Stimulated activated naive CD8-positive, alpha-beta T cell treated with anti-CD3 and anti-CD28 coated beads, Interleukin-15, Interleukin-2, amounts not matched to agents 100 ng/mL and 50 ng/mL, for 24 hours (primary cell): ENCODE results near the gene ASPDH.

ENCODE experiments used
- H3K27ac Mint-ChIP-seq: one replicate; pipeline ENCODE4 v1.8.0; 2021; ENCODE audit warnings: mild to moderate bottlenecking, mixed read lengths
- H3K27me3 Mint-ChIP-seq: one replicate; pipeline ENCODE4 v1.8.0; 2021; ENCODE audit warnings: mixed read lengths
- H3K36me3 Mint-ChIP-seq: one replicate; pipeline ENCODE4 v1.8.0; 2021; ENCODE audit warnings: low read depth, mixed read lengths
- H3K4me1 Mint-ChIP-seq: one replicate; pipeline ENCODE4 v1.8.0; 2021; ENCODE audit warnings: low read depth, mixed read lengths
- H3K4me3 Mint-ChIP-seq: one replicate; pipeline ENCODE4 v1.8.0; 2021; ENCODE audit warnings: mild to moderate bottlenecking, mixed read lengths
- H3K9me3 Mint-ChIP-seq: one replicate; pipeline ENCODE4 v1.8.0; 2021; ENCODE audit warnings: mixed read lengths

Gene ASPDH

DNA sequence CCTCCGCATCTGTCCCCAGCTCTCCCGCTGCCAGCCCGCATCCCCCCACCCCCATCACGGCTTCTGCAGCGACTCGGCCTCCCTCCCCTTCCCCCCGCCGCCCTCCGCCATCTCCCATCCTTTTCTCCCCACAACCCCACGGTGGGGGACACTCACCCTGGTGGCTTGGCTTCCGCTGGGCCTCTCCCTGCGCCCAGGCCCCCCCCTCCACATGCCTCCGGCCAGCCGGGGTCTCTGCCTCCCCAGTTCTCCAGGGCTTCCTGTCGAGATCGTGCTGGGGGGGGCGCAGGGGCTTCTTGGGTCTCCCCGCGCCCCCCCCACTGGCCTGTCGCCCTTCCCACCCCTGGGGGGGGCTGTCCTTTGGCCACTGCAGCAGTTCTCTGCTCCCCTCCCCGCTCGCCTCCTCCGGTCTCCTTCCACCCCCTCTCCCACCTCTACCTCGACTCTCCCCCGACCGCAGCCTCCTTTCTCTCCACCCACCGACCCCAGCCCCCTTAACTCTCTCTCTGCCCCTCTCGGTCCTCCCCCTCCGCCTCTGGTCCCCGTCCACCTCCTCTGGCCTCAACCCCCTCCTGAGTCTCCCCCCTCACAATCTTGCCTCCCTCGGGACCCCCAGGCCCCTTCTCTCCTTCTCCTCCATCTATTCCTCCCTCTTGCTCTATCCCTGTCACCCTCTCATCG lies 37.5 kb upstream of the ASPDH start:
- Mint-ChIP-seq H3K4me3 (no peak overlapping the region), H3K27me3 (peaks cover 55% of the 10 kb centered on the region), H3K9me3 (no peaks in the 10 kb centered on the region), H3K27ac (no peak overlapping the region), H3K4me1 (peaks cover 4% of the 10 kb centered on the region), H3K36me3 (no peaks in the 10 kb centered on the region)

DNA sequence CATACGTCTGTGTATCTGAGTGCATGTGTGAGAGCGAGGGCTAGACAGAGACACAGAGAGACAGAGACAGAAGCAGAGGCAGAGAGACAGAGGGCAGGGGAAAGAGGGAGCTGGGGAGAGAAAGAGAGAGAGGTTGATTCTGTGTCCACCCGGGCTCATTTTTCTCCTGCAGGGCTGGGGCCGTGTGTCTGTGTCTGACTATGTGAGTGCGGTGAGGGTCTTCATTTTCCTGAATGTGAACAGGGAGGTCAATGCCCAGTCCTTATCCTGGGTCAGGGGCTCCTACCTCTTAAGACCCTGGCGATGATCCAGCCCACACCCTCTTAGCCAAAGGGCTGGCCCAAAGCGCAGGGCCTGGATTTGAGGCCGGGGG lies 36.9 kb upstream of the ASPDH start:
- no peak overlapping the region for H3K27ac Mint-ChIP-seq
- no peaks in the 10 kb centered on the region for H3K4me1 Mint-ChIP-seq
- H3K36me3 Mint-ChIP-seq = no peaks in the 10 kb centered on the region
- H3K27me3 Mint-ChIP-seq = peaks cover 52% of the 10 kb centered on the region
- H3K4me3 Mint-ChIP-seq = no peak overlapping the region
- no peaks in the 10 kb centered on the region for H3K9me3 Mint-ChIP-seq

DNA sequence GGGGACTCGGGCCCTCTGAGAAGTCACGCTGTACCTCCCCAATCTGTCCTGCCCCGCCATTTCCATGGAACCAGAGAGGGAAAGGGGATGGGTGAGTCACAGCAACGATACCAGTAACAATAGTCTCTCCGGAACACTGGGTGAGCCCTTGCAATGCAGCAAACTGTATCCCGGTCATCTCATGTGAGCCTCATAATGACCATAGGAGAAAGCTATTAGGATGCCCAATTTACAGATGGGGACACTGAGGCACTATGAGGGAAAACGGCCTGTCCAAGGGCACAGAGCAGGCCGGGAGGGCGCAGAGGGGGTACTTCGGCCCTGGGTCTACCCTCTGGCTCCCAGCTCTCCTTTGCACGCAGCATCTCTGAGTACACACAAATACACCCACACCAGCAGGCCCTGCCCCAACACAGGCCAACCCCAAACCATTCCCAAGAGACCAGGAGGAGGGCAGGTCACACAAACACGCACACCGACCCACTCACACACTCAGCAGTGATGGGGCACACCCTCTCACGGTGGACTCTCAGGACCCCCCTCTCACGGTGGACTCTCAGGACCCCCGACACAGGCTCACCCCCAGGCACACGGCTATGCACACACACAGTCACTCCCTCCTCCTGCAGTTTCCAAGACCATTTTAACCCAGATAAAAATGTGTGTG lies 36.3 kb upstream of the ASPDH start:
- Mint-ChIP-seq H3K36me3 (no peaks in the 10 kb centered on the region), H3K4me3 (no peak overlapping the region), H3K27me3 (peaks cover 47% of the 10 kb centered on the region), H3K27ac (no peak overlapping the region), H3K9me3 (no peaks in the 10 kb centered on the region), H3K4me1 (no peaks in the 10 kb centered on the region)

DNA sequence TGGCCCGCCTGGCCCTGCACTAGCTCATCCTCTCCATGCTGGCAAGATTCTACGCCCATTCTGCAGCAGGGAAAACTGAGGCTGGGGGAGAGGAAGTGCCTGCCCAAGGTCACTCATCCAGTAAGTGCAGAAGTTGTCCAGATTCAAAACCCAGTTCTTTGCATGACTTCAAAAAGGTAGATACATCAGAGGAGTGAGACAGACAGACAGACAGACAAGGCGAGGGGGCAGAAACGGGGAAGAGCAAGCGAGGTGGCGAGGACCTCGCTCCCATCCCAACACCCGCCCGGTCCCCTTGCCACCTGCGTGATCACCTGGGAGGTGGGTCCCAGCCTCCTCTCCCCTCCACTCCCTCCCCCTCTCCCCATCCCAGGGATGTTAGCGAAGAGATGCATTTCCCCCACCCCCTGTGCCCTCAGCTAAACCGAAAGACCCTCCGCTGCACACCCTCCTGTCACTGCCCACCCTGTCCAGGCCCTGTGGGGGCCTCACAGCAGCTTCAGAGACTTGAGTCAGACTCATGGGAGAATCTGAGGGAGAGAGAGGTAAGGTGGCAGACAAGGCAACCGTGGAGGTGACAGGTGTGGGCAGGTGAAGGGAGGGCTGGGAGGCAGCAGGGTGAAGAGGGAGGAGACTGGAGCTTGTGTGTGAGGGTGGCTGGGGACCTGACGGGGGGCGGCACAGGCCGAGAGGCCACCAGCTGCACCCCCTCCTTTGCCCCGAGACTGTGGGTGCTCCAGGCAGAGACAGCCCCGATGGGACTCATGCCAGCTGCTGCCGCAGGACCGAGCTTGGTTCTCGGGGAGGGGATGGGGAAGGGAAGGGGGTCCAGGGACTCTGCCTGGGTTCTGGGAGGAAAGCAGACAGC lies 35.6 kb upstream of the ASPDH start:
- H3K4me3 Mint-ChIP-seq = no peak overlapping the region
- no peaks in the 10 kb centered on the region for H3K9me3 Mint-ChIP-seq
- H3K27me3 Mint-ChIP-seq = peaks cover 41% of the 10 kb centered on the region
- no peaks in the 10 kb centered on the region for H3K4me1 Mint-ChIP-seq
- H3K36me3 Mint-ChIP-seq = no peaks in the 10 kb centered on the region
- no peak overlapping the region for H3K27ac Mint-ChIP-seq

DNA sequence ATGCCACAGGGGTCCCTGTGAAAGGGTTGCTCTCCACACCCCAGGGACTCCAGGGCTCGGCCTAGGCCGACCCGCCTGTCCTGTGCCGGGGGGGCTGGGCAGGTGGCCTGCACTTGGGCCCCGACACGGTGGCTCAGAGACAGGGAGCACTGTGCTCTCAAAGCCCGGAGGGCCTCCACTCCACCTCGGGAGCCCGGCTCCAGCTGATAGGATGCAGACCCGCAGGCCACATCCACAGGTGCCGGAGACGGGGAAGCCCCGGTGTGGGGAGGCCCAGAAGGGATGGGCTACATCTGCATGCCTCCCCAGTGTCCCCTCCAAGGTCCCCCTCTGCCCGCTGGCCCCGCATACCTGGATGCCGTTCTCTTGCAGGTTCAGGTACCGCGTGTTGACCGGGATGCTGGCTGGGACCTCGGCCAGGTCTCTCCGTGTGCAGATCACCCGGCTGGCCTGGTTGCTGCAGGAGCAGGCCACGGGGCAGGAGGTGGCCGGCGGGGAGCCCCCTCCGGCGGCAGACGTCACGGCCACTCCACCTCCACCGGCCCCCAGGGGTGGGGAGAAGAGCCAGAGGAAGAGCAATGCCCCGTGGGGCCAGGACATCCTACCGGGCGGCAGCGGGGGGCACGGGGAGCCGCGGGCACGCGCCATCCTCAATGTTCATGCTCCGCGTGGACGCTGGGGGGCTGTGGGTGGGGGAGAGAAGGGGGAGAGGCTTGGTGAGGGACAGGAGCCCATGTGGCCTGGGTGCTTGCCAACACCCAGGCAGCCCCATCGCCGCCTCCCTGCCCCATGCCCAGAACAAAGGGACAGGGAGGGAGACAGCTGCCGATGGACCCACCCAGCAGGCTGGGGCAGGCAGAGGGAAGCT lies 34.7 kb upstream of the ASPDH start:
- Mint-ChIP-seq H3K27me3 (peaks cover 35% of the 10 kb centered on the region), H3K9me3 (no peaks in the 10 kb centered on the region), H3K4me3 (no peak overlapping the region), H3K36me3 (no peaks in the 10 kb centered on the region), H3K27ac (no peak overlapping the region), H3K4me1 (no peaks in the 10 kb centered on the region)

DNA sequence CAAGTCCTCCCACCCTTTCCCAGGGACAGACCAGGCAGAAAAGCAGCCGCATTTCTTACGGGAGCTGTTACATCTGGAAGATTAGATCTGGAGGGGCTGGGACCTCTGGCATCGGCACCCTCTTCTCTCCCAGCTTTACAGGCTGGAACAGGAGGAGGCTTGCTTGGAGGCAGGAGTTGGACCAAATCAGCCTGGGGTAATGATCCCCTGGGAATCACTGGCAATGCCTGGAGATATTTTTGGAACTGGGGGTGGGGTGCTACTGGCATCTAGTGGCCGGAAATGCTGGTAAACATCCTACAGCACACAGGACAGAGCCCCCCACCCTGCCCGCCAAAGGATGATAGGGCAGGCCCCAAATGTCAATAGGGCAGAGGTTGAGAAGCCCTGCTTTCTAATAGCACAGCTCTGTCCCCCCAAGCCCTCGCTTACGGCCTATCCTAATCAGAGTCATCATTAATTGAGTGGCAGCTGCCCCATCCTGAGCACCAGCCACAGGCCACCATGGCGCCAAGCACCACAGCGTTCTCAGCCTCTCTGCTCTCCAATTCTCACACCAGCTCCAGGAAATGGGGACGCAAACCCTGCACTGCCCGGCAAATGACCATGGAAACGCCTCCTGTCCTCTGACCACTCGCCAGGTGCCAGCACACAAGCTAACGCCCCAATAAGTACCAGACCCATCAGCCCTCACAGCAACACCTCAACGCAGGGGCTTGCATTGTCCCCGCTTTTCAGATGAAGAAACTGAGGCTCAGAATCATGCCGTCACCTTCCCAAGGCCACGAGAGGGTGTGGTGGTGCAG lies 33.9 kb upstream of the ASPDH start:
- peaks cover 26% of the 10 kb centered on the region for H3K27me3 Mint-ChIP-seq
- no peaks in the 10 kb centered on the region for H3K9me3 Mint-ChIP-seq
- H3K27ac Mint-ChIP-seq = no peak overlapping the region
- no peaks in the 10 kb centered on the region for H3K36me3 Mint-ChIP-seq
- H3K4me1 Mint-ChIP-seq = no peaks in the 10 kb centered on the region
- no peak overlapping the region for H3K4me3 Mint-ChIP-seq

DNA sequence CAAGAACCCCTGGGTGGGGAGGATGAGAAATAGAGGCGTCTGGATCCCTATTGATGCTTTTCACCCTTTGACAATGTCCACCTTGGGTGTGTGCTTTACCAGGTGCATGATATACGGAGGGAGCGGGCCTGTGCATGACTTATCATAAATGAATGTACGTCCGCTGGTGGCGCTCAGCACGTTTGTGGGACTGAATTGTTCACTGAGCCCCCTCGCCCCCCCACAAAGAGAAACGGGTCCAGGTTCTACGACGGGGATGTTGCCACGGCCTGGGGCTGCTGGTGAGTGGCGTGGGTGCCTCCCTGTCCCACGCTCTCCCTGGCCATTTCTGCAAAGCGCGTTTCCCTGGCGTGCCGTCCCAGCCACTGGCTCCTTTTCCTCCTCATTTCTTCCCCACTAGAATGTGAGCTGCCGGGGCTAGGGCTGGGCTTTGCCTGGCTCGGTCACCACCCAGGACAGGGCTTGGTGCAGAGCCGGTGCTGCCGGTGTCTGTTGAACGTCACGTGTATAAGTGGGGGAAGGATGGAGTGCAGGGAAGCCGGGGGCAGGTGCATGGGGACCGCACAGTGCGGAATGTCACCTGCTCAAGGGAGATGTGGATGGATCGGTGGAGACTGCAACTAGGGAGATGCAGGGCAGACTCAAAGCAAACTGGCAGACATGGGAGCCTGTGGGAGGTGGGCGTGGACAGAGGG lies 33.0 kb upstream of the ASPDH start:
- Mint-ChIP-seq H3K27me3 (peaks cover 19% of the 10 kb centered on the region), H3K27ac (no peak overlapping the region), H3K4me3 (no peak overlapping the region), H3K9me3 (no peaks in the 10 kb centered on the region), H3K36me3 (no peaks in the 10 kb centered on the region), H3K4me1 (no peaks in the 10 kb centered on the region)

DNA sequence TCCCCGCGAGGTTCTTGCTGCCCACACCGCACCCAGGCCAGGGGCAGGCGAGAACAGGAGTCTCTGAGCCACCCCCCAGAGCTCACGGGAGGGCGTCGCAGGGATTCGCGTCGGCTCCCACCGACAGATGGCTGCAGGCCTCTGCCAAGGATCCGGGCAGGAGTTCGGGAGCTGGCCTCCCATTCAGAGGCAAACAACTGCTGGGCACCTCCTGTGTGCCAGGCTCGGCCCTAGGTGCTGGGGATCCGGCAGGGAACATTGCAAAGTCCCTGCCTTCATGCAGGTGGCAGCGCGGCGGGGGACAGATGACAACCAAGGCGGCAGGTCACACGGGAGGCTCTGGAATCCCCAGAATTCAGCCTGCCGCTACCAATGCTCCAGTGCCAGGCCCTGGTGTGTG lies 29.2 kb upstream of the ASPDH start:
- Mint-ChIP-seq H3K4me3 (no peak overlapping the region), H3K36me3 (no peaks in the 10 kb centered on the region)

DNA sequence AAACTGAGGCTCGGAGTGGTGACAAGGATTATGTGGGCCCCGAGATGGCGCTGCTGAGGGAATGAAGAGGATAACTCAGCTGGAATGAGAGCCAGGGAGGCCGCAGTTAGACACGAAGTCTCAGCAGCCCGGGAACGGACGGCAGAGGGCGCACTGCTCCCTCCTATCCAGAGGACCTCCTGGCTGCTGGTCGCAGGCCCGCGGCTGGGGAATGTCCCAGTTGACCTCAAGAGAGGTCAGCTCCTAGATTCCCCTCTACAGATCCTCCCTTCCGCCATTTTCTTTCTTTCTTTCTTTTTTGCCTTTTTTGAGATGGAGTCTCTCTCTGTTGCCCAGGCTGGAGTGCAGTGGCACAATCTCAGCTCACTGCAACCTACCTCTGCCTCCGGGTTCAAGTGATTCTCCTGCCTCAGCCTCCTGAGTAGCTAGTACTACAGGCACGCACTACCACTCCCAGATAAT lies 24.1 kb upstream of the ASPDH start:
- Mint-ChIP-seq H3K36me3 (no peaks in the 10 kb centered on the region), H3K27ac (no peak overlapping the region), H3K9me3 (peaks cover 10% of the 10 kb centered on the region), H3K4me1 (peaks cover 6% of the 10 kb centered on the region), H3K4me3 (no peak overlapping the region), H3K27me3 (peaks cover 11% of the 10 kb centered on the region)

More for the DNA sequence above, 29.2 kb upstream of the ASPDH start:
- no peaks in the 10 kb centered on the region for H3K9me3 Mint-ChIP-seq
- no peak overlapping the region for H3K27ac Mint-ChIP-seq
- no peaks in the 10 kb centered on the region for H3K27me3 Mint-ChIP-seq
- no peaks in the 10 kb centered on the region for H3K4me1 Mint-ChIP-seq

DNA sequence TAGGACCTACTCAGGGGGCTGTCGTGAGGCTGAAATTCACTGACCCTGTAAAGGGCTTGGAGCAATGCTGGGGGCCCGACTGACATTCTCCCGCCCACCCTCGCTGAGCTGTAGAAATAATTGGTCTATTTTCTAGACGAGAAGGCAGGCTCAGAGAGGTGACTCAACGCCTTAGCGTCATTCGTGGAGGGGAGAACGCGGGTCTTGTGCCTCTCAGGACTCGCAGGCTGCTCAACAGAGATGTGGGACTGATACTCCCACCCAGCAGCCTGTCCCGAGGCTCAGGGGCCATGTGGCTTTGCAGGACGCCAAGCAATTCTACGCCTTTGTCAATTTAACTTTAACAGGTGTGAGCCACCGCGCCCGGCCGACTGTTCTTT lies 23.6 kb upstream of the ASPDH start:
- Mint-ChIP-seq H3K36me3 (no peaks in the 10 kb centered on the region), H3K9me3 (peaks cover 15% of the 10 kb centered on the region), H3K4me3 (no peak overlapping the region), H3K27me3 (peaks cover 16% of the 10 kb centered on the region), H3K4me1 (peaks cover 6% of the 10 kb centered on the region), H3K27ac (no peak overlapping the region)

DNA sequence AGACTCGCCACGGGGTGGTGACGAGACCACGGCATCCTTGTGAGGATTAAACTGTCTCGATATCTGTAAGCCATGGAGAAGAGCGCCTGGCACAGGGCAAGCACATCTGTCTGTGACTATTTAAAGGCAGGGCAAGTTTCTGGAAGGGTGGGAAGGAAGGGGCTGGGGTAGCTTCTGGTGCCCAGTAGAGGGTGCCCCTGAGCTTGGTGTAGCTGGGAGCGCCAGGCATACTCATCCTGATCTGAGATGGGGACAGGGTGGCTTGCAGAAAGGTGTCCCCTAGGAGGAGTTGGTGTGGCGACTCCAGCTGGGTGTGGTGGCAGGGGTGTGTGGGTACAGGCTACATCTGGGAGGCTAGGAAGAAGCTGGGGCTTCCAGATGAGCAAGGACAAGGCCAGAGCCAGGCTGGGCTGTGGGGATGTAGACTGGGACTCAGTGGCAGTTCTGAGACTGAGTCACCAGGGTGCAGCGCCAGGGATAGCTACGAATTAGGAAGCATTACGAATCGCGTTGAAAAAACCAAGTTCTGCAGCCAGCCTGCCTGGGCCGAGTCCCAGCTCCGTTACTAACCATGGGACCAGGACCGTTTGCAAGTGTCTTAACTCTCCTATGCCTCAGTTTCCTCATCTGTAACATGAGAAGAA lies 23.1 kb upstream of the ASPDH start:
- no peak overlapping the region for H3K4me3 Mint-ChIP-seq
- H3K9me3 Mint-ChIP-seq = peaks cover 16% of the 10 kb centered on the region
- peaks cover 19% of the 10 kb centered on the region for H3K27me3 Mint-ChIP-seq
- H3K27ac Mint-ChIP-seq = no peak overlapping the region
- no peaks in the 10 kb centered on the region for H3K36me3 Mint-ChIP-seq
- H3K4me1 Mint-ChIP-seq = peaks cover 6% of the 10 kb centered on the region

DNA sequence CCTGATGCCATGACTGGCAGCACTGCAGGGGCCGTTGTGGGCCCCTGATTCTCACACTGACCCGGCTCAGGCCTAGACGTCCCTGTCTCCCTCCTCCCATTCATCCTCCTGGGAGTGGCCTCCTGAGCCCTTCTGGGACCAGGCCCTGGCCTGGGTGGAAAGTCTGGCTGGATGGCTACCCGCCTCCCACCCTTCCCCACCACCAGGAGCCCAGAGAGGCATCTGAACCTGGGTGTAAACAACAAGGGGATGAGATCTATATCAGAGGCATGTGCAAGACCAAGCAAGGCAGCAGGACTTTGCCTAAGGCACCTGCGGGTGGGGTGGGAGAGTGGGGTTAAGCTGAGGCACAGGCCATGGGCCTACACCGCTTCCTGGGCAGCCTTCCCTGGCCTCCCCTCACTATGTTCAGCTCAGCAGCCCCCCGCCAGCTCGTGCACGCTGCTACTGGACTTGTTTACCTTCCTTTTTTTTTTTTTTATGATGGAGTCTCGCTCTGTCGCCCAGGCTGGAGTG lies 22.0 kb upstream of the ASPDH start:
- no peaks in the 10 kb centered on the region for H3K36me3 Mint-ChIP-seq
- H3K4me3 Mint-ChIP-seq = no peak overlapping the region
- H3K27me3 Mint-ChIP-seq = peaks cover 22% of the 10 kb centered on the region
- H3K9me3 Mint-ChIP-seq = peaks cover 16% of the 10 kb centered on the region
- no peak overlapping the region for H3K27ac Mint-ChIP-seq
- peaks cover 6% of the 10 kb centered on the region for H3K4me1 Mint-ChIP-seq

DNA sequence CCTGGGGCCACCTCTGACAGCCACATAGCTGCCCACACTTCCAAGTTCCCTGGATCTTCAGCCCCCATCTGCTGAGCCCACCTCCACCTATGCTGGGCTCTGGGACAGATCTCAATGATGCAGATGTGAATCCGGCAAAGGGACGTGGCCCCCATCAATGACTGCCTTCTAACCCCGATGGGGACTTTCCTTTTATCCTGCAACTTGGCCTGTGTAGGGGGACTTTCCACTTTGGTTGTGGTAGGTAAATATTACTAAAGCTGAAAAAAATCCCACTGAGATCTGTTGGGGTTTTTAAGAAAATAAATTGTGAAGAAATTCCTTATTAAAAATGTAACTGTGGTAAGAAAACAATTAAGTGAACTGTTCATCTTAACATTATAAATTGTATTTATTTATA lies 20.8 kb upstream of the ASPDH start:
- Mint-ChIP-seq H3K9me3 (peaks cover 16% of the 10 kb centered on the region), H3K36me3 (no peaks in the 10 kb centered on the region), H3K27ac (no peak overlapping the region), H3K27me3 (peaks cover 22% of the 10 kb centered on the region), H3K4me1 (peaks cover 6% of the 10 kb centered on the region), H3K4me3 (no peak overlapping the region)
